Lung (tissue), 12 donors: ENCODE measurements around the gene CREG2. TPM values are rescaled to one million over a fixed set of nuclear protein-coding genes. Genes with fewer than 3 reads are reported as not detected.

ENCODE experiments used
- ATAC-seq: fragments of 200-7000 bp; cut with Tn5 transposase; one replicate; pipeline ENCODE4 v1.9.1; 2020; ENCODE audit warnings: moderate number of reproducible peaks; ENCODE audit not compliant: insufficient read depth, low FRiP score
- DNase-seq, 3 donors: peaks; one replicate each; pipeline ENCODE4 v3.0.0-alpha.2; 2013 to 2017
- H3K27ac ChIP-seq, 2 donors: one replicate each; pipeline ENCODE4 v1.5.1; 2013; ENCODE audit warnings: mild to moderate bottlenecking in 2 of 2, moderate library complexity in 2 of 2, control low read depth in 1 of 2, inconsistent platforms in 1 of 2, low read depth in 1 of 2, low read length in 1 of 2
- H3K27me3 ChIP-seq, 3 donors: one replicate each; pipeline ENCODE4 v1.5.1; 2013; ENCODE audit warnings: low read length in 2 of 3; ENCODE audit not compliant: control insufficient read depth in 3 of 3, insufficient read depth in 3 of 3
- H3K36me3 ChIP-seq, 4 donors: one replicate each; pipeline ENCODE4 v1.5.1; 2013; ENCODE audit warnings: low read length in 4 of 4, mild to moderate bottlenecking in 1 of 4, moderate library complexity in 1 of 4; ENCODE audit not compliant: control insufficient read depth in 4 of 4, insufficient read depth in 4 of 4
- H3K4me1 ChIP-seq, 5 donors: one replicate each; pipeline ENCODE4 v1.5.1; 2013; ENCODE audit warnings: low read length in 5 of 5, mild to moderate bottlenecking in 2 of 5, moderate library complexity in 1 of 5; ENCODE audit not compliant: control insufficient read depth in 5 of 5, insufficient read depth in 5 of 5
- H3K4me3 ChIP-seq: one replicate; pipeline ENCODE4 v1.5.1; 2013; ENCODE audit warnings: mild to moderate bottlenecking, control low read depth, moderate library complexity
- H3K9ac ChIP-seq, 2 donors: one replicate each; pipeline ENCODE4 v1.5.1; 2013; ENCODE audit warnings: low read length in 2 of 2, control low read depth in 1 of 2; ENCODE audit not compliant: insufficient read depth in 1 of 2
- H3K9me3 ChIP-seq, 4 donors: one replicate each; pipeline ENCODE4 v1.5.1; 2013; ENCODE audit warnings: low read length in 3 of 4, mild to moderate bottlenecking in 1 of 4, moderate library complexity in 1 of 4; ENCODE audit not compliant: control insufficient read depth in 4 of 4, insufficient read depth in 3 of 4
- WGBS, 2 donors: extraction: QIAGEN DNeasy Blood & Tissue Kit; methylation state at CpG; one replicate each; pipeline ENCODE4 v1.1.7; 2013; 5-methylcytosine and 5-hydroxymethylcytosine counted together
- polyA plus RNA-seq, 2 donors: library from polyadenylated mRNA; stranded (reverse); fragments of 200-250 nt; gene quantifications; one replicate each; pipeline ENCODE4 v1.2.1, GENCODE V29; 2013
- total RNA-seq, 2 donors: library from RNA; depleted of rRNA in 1 of 2; stranded (reverse); fragments of >200 nt in 1 of 2; gene quantifications; one replicate each; pipeline ENCODE4 v1.2.1, GENCODE V29; 2014 to 2021
- TF ChIP-seq, protein P1 (sequence below): IDR thresholded peaks from 2 replicates; pipeline ENCODE4 v1.5.1; 2012; ENCODE audit warnings: mild to moderate bottlenecking; ENCODE audit errors: control extremely low read depth, extremely low read depth
- donor health status: control.
- donor health status: control.
- donor health status: Bipolar disorder and iron deficiency.
- donor health status: healthy.
- donor health status: DM: yes; HTN: yes; CAD: no.

The CREG2 gene
- total and polyA plus RNA-seq, 4 donors = 0.06 to 0.67 (median 0.08) TPM; not detected in 1

DNA sequence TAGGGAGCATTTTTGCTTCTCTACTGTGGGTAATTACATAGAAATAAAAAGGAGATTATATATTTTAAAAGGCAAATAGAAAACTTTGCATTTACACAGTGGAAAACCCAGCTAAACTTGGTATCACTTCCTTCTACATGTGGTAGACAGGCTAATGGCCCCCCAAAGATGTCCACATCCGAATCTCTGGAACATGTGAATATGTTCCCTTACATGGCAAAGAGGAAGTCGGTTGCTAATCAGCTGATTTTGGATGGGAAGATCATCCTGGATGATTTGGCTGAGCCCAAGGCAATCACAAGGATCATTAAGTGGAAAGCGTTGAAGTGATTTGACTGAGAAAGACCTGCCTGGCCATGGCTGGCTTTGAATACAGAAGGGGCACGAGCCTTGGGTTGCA lies 26.2 kb downstream of the CREG2 start:
- DNase-seq (no peak), ATAC-seq (no peak)
- Histone ChIP-seq H3K36me3 (no peaks in the 10 kb centered on the region), H3K27me3 (no peaks in the 10 kb centered on the region), H3K9me3 (peaks cover 0 to 2% (median 0%) of the 10 kb centered on the region in 4 donors), H3K4me1 (no peaks in the 10 kb centered on the region), H3K27ac (no peak overlapping the region), H3K4me3 (no peak overlapping the region), H3K9ac (no peak overlapping the region)
- TF ChIP-seq, protein P1, sequence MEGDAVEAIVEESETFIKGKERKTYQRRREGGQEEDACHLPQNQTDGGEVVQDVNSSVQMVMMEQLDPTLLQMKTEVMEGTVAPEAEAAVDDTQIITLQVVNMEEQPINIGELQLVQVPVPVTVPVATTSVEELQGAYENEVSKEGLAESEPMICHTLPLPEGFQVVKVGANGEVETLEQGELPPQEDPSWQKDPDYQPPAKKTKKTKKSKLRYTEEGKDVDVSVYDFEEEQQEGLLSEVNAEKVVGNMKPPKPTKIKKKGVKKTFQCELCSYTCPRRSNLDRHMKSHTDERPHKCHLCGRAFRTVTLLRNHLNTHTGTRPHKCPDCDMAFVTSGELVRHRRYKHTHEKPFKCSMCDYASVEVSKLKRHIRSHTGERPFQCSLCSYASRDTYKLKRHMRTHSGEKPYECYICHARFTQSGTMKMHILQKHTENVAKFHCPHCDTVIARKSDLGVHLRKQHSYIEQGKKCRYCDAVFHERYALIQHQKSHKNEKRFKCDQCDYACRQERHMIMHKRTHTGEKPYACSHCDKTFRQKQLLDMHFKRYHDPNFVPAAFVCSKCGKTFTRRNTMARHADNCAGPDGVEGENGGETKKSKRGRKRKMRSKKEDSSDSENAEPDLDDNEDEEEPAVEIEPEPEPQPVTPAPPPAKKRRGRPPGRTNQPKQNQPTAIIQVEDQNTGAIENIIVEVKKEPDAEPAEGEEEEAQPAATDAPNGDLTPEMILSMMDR = no peak
- 65 to 77% methylated on average over 4 of the region's 4 CpGs for WGBS, 2 donors

DNA sequence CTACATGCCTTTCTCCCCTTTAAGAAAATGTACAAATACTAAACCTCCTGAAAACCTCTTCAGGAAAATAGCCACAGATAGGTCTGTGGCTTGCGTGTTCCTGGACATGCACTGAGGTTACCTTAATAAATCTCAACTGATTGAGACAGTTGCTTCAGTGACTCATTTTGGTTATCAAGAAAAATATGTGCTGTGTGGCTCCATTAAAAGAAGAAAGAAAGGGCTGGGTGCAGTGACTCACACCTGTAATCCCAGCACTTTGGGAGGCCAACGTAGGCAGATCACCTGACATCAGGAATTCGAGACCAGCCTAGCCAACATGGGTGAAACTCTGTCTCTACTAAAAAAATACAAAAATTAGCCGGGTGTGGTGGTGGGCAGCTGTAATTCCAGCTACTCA lies 27.1 kb downstream of the CREG2 start:
- Histone ChIP-seq H3K27me3 (no peaks in the 10 kb centered on the region), H3K4me1 (no peaks in the 10 kb centered on the region), H3K36me3 (no peaks in the 10 kb centered on the region), H3K9ac (no peak overlapping the region), H3K9me3 (peaks cover 0 to 2% (median 0%) of the 10 kb centered on the region in 4 donors), H3K27ac (no peak overlapping the region), H3K4me3 (no peak overlapping the region)
- no peak for DNase-seq
- ATAC-seq = no peak
- WGBS, 2 donors = 66 to 71% methylated on average over 4 of the region's 4 CpGs
- TF ChIP-seq, protein P1 = no peak

DNA sequence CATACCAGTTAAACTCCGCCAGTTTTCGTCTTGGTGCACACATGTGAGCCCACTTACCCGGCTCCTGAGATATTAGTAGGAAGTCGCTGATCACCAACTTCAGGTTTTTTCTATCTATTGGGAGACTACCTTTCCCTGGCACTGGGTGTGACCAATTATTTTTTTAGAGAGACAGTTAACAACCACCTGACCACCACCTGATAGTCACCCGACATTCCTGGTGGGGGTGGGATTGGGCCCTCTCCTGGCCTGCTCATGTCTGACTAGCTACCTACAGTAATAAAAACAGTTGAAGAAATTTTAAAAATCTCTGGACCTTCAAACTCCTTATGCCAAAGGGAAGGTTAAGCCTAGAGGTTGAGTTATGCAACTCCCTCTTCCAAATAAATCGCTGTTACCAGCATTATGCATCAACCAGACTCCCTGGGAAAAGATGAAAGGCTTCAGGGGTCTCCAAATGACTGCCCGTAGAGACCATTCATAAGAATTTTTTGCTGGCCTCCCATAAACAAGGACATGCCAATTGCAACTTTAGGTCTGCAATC lies 27.8 kb downstream of the CREG2 start:
- no peaks in the 10 kb centered on the region for H3K36me3 ChIP-seq
- no peak overlapping the region for H3K4me3 ChIP-seq
- TF ChIP-seq, protein P1 = no peak
- 92 to 96% methylated on average over 7 of the region's 7 CpGs for WGBS, 2 donors
- H3K9ac ChIP-seq = no peak overlapping the region
- no peak for ATAC-seq
- no peak overlapping the region for H3K27ac ChIP-seq
- no peaks in the 10 kb centered on the region for H3K4me1 ChIP-seq
- H3K9me3 ChIP-seq = peaks cover 0 to 2% (median 0%) of the 10 kb centered on the region in 4 donors
- DNase-seq = no peak
- H3K27me3 ChIP-seq = no peaks in the 10 kb centered on the region

DNA sequence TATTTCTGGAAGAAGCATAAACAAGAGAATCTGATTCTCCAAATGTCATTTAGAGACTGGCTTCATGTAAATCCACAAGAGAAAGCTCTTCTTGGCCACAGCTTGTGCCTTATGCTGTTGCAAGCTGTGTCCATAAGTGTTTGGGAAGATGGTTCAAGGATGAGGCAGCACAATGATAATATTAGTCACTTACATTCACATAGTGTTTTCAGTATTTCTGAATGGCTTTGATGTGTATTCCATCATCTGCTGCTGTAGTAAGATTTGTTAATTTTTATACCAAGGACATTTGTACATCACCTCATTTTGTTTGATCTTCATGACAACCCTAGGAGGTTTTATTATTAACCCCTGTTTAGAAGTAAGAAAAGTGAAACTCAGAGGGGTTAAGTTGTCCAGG lies 29.9 kb downstream of the CREG2 start:
- Histone ChIP-seq H3K9me3 (peaks cover 0 to 2% (median 0%) of the 10 kb centered on the region in 4 donors), H3K27ac (no peak overlapping the region), H3K4me3 (no peak overlapping the region), H3K4me1 (no peaks in the 10 kb centered on the region), H3K9ac (no peak overlapping the region), H3K36me3 (no peaks in the 10 kb centered on the region), H3K27me3 (no peaks in the 10 kb centered on the region)
- TF ChIP-seq, protein P1 = no peak
- ATAC-seq = no peak
- DNase-seq = no peak
